H1 (cell line): ENCODE results near the gene DNMT1. TPM values are rescaled to one million over a fixed set of nuclear protein-coding genes. Genes with fewer than 3 reads are reported as not detected.

Experiments used
- RAD21 ChIP-seq, 2 experiments: IDR thresholded peaks in 1 of 2; conservative IDR thresholded peaks in 1 of 2; 2 replicates each; pipeline ENCODE4 v1.6.1; 2011; ENCODE audit warnings: low read depth in 2 of 2, low read length in 2 of 2, improper control_type of control experiment in 1 of 2, inconsistent platforms in 1 of 2, mild to moderate bottlenecking in 1 of 2, moderate library complexity in 1 of 2
- RBBP5 ChIP-seq: IDR thresholded peaks from 2 replicates; pipeline ENCODE4 v1.7.1; 2012; ENCODE audit warnings: low read depth, mild to moderate bottlenecking, inconsistent platforms, low read length, moderate library complexity, borderline replicate concordance
- SRF ChIP-seq: IDR thresholded peaks from 2 replicates; pipeline ENCODE4 v1.6.1; 2011; ENCODE audit warnings: mild to moderate bottlenecking, low read depth, low read length, moderate library complexity
- TAF1 ChIP-seq: IDR thresholded peaks from 2 replicates; pipeline ENCODE4 v1.6.1; 2011; ENCODE audit warnings: mild to moderate bottlenecking, low read depth, low read length
- TAF7 ChIP-seq: optimal IDR thresholded peaks from 2 replicates; pipeline ENCODE3; 2011; ENCODE audit warnings: low read depth, mild to moderate bottlenecking, inconsistent platforms, low read length, moderate library complexity, borderline replicate concordance
- TEAD4 ChIP-seq: IDR thresholded peaks from 2 replicates; pipeline ENCODE4 v1.6.1; 2012; ENCODE audit warnings: low read depth, low read length, inconsistent platforms, mixed read lengths
- polyA plus RNA-seq, 7 experiments: library from polyadenylated mRNA; depleted of rRNA in 3 of 7; stranded (reverse) in 5 of 7; unstranded in 2 of 7; fragments of >200 nt in 5 of 7; fragments of 200-250 nt in 2 of 7; gene quantifications; 1 replicate in 5 of 7; 2 replicates in 1 of 7; 4 replicates in 1 of 7; pipeline versions ENCODE4 v1.2.1 to v1.2.3, GENCODE V29; 2011 to 2013; ENCODE audit warnings: missing spikeins in 2 of 7, mixed read lengths in 2 of 7
- total RNA-seq: library from RNA; stranded (reverse); fragmentation: NEBNext Ultra II Directional; extraction: Animal tissue kit (Norgen Biotek cat#: 25700); gene quantifications from 2 replicates; pipeline ENCODE4 v1.2.1, GENCODE V29; 2021

DNMT1 gene
- total and polyA plus RNA-seq, 2 of the 8 experiments (the other 6 are each of a cell fraction or from before 2014, with no cell fraction given): 101 to 210 TPM

GRCh38 chr19:10138879-10139795 is 55.6 kb downstream of the DNMT1 start (continued):
- TF ChIP-seq RBBP5: no peak
- TF ChIP-seq SRF: no peak
- no peak for TF ChIP-seq TAF1
- no peak for TF ChIP-seq TEAD4
- TF ChIP-seq TAF7: no peak
- no peak for TF ChIP-seq RAD21 (IDR thresholded peaks at IDR 0.05 in 1 of 2, conservative IDR thresholded peaks at IDR 0.05 in 1 of 2; ENCODE audit: low read depth in 2 of 2, low read length in 2 of 2)
